KMS-11 (cell line): ENCODE results near the gene USP3.

Source experiments
- H2AFZ ChIP-seq: fragments of 200-600 bp; sonication (generic); 2 replicates; pipeline ENCODE4 v1.6.1; 2016; ENCODE audit warnings: antibody characterized with exemption, mixed run types, low read depth
- H3K27ac ChIP-seq: fragments of 200-600 bp; sonication (generic); 2 replicates; pipeline ENCODE4 v1.6.1; 2016; ENCODE audit warnings: mild to moderate bottlenecking, mixed run types
- H3K27me3 ChIP-seq: fragments of 200-600 bp; sonication (generic); 2 replicates; pipeline ENCODE4 v1.6.1; 2017; ENCODE audit warnings: mild to moderate bottlenecking, low read depth, mixed run types, moderate library complexity; ENCODE audit not compliant: insufficient read depth
- H3K36me3 ChIP-seq: fragments of 200-600 bp; sonication (generic); 2 replicates; pipeline ENCODE4 v1.6.1; 2017; ENCODE audit warnings: mild to moderate bottlenecking, mixed run types; ENCODE audit not compliant: insufficient read depth
- H3K4me1 ChIP-seq: fragments of 200-600 bp; sonication (generic); 2 replicates; pipeline ENCODE4 v1.6.1; 2016; ENCODE audit warnings: mild to moderate bottlenecking, low read depth, mixed run types; ENCODE audit not compliant: poor library complexity, severe bottlenecking
- H3K4me2 ChIP-seq: fragments of 200-600 bp; sonication (generic); 2 replicates; pipeline ENCODE4 v1.7.0; 2016; ENCODE audit warnings: mild to moderate bottlenecking, mixed run types
- H3K4me3 ChIP-seq: fragments of 200-600 bp; sonication (generic); IDR thresholded peaks from 2 replicates; pipeline ENCODE4 v1.6.1; 2017; ENCODE audit warnings: low read depth, low read length, mixed read lengths; ENCODE audit not compliant: insufficient read depth
- H3K79me2 ChIP-seq: fragments of 200-600 bp; sonication (generic); 2 replicates; pipeline ENCODE4 v1.6.1; 2016; ENCODE audit warnings: low read depth, mixed run types; ENCODE audit not compliant: insufficient read depth
- H3K9ac ChIP-seq: fragments of 200-600 bp; sonication (generic); 2 replicates; pipeline ENCODE4 v1.6.1; 2016; ENCODE audit warnings: mild to moderate bottlenecking, mixed run types
- H4K20me1 ChIP-seq: fragments of 200-600 bp; sonication (generic); 2 replicates; pipeline ENCODE4 v1.6.1; 2016; ENCODE audit warnings: mild to moderate bottlenecking, mixed run types; ENCODE audit not compliant: insufficient read depth
- CTCF ChIP-seq: fragments of 200-600 bp; sonication (generic); conservative IDR thresholded peaks from 2 replicates; pipeline ENCODE4 v1.6.1; 2017; ENCODE audit warnings: low read depth, mild to moderate bottlenecking, antibody characterized with exemption, low read length, moderate library complexity, mixed read lengths

Gene USP3

GRCh38 chr15:63554337-63554927 lies 50.0 kb downstream of the USP3 start:
- H3K27me3 ChIP-seq: no peaks in the 10 kb centered on the region
- H3K4me1 ChIP-seq: no peaks in the 10 kb centered on the region
- H4K20me1 ChIP-seq: no peaks in the 10 kb centered on the region
- no peak overlapping the region for H3K4me3 ChIP-seq
- H3K9ac ChIP-seq: no peak overlapping the region
- TF ChIP-seq CTCF: no peak
- H3K4me2 ChIP-seq: no peak overlapping the region
- H3K79me2 ChIP-seq: no peaks in the 10 kb centered on the region
- H3K27ac ChIP-seq: no peak overlapping the region
- no peak overlapping the region for H2AFZ ChIP-seq
- no peaks in the 10 kb centered on the region for H3K36me3 ChIP-seq

GRCh38 chr15:63555507-63555906 lies 51.1 kb downstream of the USP3 start:
- no peak overlapping the region for H2AFZ ChIP-seq
- H3K79me2 ChIP-seq: no peaks in the 10 kb centered on the region
- H3K36me3 ChIP-seq: no peaks in the 10 kb centered on the region
- H3K4me3 ChIP-seq: no peak overlapping the region
- H3K4me1 ChIP-seq: no peaks in the 10 kb centered on the region
- no peak overlapping the region for H3K4me2 ChIP-seq
- no peaks in the 10 kb centered on the region for H4K20me1 ChIP-seq
- no peak for TF ChIP-seq CTCF
- H3K27me3 ChIP-seq: no peaks in the 10 kb centered on the region
- no peak overlapping the region for H3K27ac ChIP-seq
- no peak overlapping the region for H3K9ac ChIP-seq

GRCh38 chr15:63556246-63556645 lies 51.9 kb downstream of the USP3 start:
- Histone ChIP-seq H3K36me3 (no peaks in the 10 kb centered on the region), H4K20me1 (no peaks in the 10 kb centered on the region), H3K4me2 (no peak overlapping the region), H3K4me3 (no peak overlapping the region), H3K9ac (no peak overlapping the region), H2AFZ (no peak overlapping the region), H3K79me2 (no peaks in the 10 kb centered on the region), H3K4me1 (no peaks in the 10 kb centered on the region), H3K27me3 (no peaks in the 10 kb centered on the region), H3K27ac (no peak overlapping the region)
- TF ChIP-seq CTCF: no peak

GRCh38 chr15:63556736-63557135 lies 52.3 kb downstream of the USP3 start:
- Histone ChIP-seq H3K4me2 (no peak overlapping the region), H3K9ac (no peak overlapping the region), H3K4me3 (no peak overlapping the region), H4K20me1 (no peaks in the 10 kb centered on the region), H3K79me2 (no peaks in the 10 kb centered on the region), H3K27ac (no peak overlapping the region), H3K4me1 (no peaks in the 10 kb centered on the region), H3K36me3 (no peaks in the 10 kb centered on the region), H3K27me3 (no peaks in the 10 kb centered on the region), H2AFZ (no peak overlapping the region)
- no peak for TF ChIP-seq CTCF
